HG03095 (cell line): ENCODE data around the gene UNC50.

ENCODE experiments used
- ATAC-seq: cut with Tn5 transposase; IDR thresholded peaks from one replicate; pipeline ENCODE4 v1.9.1; 2021; ENCODE audit warnings: moderate library complexity; ENCODE audit not compliant: unreplicated experiment

Gene UNC50

DNA sequence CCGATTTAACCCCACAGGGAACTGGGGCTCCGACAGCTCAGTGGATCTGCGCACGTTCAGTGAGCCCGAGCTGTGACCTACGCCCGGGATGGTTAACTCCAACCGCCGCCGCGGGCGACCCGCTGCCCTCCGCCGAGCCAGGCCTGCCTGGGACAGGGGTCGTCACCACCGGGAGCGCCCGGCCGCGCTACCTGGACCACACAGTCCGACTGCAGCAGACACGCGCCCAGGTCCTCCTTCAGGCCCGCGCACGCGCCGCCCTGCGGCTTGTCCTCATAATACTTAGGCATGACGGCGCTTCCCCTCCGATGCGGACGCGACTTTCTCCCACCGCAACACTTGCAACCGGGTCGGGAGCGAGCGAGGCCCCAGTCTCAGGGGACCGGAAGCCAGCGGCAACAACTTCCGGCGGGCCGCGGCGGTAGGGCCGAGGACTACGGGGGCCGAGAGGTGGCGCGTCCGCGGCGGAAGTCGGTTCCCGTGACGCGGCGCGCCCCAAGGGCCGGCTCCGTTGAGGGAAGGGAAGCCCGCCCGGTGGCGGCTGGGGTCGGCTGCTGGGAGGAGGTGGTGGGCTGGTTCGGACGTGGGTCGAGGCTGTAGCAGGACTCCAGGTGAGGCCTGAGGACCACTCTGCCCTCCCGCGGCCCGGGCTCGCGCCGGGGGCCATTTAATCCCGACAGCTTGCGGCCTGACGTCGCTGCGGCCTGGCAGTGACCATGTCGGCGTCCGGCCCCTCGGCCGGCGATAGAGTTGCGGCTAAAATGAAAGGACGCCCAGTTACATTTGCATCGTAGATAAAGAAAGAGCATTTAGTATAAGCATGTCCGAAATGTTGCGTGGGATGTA lies at the start of gene UNC50, which contains the start of gene COA5:
UNC50 (plus strand) TSS at position 474 of the 846 bp plus-strand sequence. CDS start 1,171 bp downstream, outside the sequence.
COA5 (minus strand) TSS at position 397 of the 846 bp plus-strand sequence; CDS start at position 290, 107 bp downstream.
- peak; percentile 86 for ATAC-seq

GRCh38 chr2:98558852-98559530 lies 49.4 kb upstream of the UNC50 start:
- no peak for ATAC-seq

DNA sequence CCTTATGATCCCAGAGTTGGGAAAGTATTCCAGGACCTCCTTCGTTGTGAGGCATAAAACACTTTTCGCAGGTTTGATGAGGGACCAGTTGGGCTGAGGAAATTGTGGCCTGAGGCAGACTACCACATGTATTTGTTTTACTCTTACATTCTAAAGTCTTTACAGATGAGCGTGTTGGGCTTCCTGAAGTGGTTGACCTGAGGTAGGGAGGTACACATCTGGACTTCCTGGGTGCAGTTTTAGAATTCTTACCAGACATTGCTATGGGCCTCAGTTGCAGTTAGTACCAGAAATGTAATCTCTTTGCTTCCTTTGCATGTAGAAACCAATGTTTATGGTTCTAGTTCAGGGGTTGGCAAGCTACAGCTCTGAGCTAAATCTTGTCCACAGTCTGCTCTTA lies 48.8 kb upstream of the UNC50 start:
- ATAC-seq: no peak

DNA sequence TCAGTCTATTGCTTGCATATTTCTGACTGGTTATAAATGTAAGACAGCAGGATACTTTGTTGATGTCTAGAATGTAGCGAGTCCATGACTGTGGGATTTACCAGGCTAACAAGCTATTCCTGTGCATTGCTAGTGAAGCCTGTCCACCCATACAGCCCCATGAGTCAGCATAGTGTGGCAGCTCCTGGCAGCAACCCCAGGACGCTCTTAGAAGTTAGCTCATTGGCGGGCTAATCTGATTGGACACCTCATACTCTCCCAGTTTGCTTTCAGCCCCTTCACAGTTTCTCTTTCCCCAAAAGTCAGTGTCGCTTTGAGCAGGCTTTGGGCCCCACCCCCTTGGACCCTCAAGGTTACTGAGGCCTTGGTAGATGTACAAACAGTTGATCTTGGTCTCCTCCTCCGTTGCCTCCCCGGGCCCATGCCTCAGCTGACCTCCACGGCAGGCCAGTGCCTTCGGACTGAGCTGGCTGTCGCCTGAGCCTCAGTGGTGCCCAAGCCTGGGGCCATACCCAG lies 48.1 kb upstream of the UNC50 start:
- ATAC-seq: no peak

DNA sequence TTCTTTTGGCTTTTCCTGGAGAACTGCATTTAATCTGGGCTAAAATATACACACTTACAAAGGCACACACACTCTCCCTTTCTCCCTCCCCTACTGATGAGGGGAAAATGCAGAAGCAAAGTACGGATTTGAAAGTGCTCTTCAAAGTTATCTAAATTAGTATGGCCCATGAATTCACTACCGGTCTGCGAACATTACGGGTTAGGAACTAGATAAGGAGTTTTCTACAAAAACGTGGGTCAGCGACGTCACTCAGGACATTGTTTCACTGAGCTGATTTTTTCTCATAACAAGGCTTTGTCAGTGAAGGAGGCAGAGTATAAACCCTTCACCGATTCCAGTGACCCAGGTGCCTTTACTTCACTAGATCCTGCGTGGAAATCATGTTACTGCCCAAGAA lies 47.4 kb upstream of the UNC50 start:
- ATAC-seq: no peak

GRCh38 chr2:98561902-98562695 lies 46.3 kb upstream of the UNC50 start:
- ATAC-seq: no peak

GRCh38 chr2:98563394-98563793 lies 45.0 kb upstream of the UNC50 start:
- ATAC-seq: no peak

GRCh38 chr2:98564541-98565132 lies 43.8 kb upstream of the UNC50 start:
- no peak for ATAC-seq

GRCh38 chr2:98565286-98565860 lies 43.0 kb upstream of the UNC50 start:
- ATAC-seq: no peak

DNA sequence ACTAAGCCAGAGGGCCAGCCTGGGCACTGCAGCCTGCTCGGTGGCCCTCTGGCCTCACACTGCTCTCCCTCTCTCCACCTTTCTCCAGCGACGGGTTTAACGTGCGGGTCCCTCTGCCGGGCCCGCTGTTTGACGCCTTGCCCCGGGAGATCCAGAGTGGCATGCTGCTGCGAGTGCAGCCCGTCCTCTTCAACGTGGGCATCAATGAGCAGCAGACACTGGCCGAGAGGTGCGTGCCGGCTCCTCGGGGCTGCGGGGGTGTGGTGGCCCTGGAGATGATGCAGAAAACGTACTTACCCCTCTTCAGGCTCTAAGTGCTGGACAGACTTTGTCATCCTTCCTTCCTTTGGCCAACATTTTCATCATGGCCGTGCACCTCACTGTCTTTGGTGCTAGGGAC lies 42.4 kb upstream of the UNC50 start:
- no peak for ATAC-seq

- no peak for ATAC-seq
Observed at GRCh38 chr2:98568161-98568956, 40.0 kb upstream of the UNC50 start.

DNA sequence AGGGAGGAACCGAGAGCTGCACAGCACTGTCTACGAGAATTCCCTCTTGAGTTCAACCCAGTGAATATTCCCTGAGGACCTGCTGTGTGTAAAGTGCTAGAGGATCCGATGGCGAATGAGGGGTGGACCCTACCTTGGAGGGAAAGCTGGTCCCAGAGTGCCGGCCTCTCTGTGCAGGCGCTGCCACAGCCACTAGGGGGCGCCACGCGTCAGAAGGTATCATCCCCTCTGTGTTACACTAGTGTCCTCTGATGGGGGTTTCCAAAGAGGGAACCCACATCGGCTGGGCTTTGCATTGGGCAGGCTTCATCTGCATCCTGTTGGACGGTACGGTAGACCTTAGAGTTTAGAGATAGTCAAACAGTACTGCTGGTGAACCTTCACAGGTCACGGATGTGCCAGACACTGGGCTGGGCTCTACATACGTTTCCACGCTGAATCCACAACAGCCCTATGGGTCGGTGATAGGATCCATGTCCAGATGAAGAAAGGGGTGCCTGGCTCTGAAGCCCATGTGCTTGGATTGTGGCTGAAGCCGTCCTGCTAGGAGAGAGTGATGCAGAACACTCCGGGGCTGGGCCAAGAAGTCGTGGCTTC lies 39.1 kb upstream of the UNC50 start:
- ATAC-seq: no peak

- ATAC-seq: no peak
Observed at GRCh38 chr2:98569915-98570314, 38.5 kb upstream of the UNC50 start.

- ATAC-seq: no peak
Observed at GRCh38 chr2:98570356-98570755, 38.0 kb upstream of the UNC50 start.

GRCh38 chr2:98571121-98571701 lies 37.2 kb upstream of the UNC50 start:
- no peak for ATAC-seq

DNA sequence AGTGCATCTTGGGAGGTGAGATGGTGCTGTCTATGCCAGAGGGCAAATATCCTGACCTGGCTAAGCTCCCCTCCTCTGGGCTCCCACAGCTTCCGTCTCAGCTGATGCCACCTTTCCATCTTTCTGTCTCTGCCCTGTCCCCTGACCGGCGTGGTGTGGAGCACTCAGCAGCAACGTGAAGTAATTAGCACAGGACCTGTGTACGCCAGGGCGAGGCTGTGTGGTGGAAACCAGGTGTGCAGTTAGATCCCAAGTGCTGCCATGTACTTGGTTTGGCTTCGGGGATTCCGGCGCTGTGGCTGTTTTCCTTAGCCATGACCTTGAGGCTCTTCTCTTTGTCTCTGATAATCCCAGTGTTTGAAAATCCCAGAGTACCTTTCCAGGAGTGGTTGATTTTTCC lies 36.6 kb upstream of the UNC50 start:
- ATAC-seq: no peak

DNA sequence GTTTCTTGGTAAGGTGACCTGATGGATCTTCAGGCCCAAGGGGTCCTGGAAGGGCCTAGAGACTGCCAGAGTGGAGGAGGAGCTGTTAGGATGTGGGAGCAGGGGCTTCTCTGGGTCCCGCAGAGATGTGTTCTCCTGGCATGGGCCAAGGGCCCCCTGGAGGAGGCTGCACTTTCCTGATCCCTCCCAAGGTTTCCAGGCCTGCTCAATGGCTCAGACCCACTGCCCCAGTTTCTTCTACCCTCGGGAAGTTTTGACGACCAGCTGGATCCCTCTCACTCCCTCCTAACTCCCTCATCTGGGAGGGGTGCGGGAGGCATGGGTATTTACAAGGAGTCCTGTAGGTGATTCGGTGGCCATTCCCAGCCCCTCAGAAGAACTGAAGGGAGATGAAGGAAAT lies 36.2 kb upstream of the UNC50 start:
- ATAC-seq: no peak

DNA sequence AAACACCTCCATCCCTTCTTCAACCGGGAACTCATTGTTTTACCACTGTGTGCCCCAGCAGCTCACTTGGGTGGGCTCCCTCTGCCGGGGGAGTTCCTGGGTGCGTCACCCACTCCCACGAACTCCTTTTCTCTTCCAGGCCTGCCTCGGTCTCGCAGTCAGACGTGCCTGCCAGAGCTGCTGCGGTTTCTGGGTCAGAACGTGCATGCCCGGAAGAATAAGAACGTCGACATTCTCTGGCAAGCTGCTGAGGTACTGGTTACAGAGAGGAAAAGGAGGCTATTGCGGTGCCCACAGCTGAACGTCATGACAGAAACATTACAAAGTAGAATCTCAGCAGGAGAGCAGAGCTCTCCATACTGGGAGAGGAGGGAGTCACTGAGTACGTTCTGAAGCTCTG lies 35.7 kb upstream of the UNC50 start:
- no peak for ATAC-seq

DNA sequence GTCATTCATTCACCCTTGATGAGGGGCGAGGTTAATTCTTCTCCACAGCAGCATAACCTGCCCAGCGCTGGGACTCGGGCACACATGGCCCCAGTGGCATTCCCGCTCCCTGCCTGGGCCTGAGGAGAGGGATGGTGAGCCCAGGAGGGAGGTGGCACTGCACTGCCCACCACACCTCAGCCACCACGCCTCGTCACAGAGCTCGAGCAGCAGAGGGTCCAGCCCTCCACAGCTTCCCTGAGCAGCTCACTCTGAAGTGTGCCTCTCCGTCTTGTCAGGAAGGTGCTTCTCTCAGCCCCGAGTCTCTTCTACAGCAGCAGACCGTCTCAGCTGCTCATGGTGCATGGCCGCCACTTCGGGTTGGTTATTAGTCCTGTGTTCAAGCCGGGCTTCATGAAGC lies 35.0 kb upstream of the UNC50 start:
- ATAC-seq: no peak
